NCI-H2081 (cell line): ENCODE results near the gene DMGDH.

Source experiments
- DNase-seq, 2 experiments: peaks; one replicate each; lab custom pipeline; 2025; lab: John Stamatoyannopoulos, UW

The DMGDH gene

GRCh38 chr5:78974601-78975000 is 94.9 kb downstream of the DMGDH start:
- DNase-seq, result no peak

DNA sequence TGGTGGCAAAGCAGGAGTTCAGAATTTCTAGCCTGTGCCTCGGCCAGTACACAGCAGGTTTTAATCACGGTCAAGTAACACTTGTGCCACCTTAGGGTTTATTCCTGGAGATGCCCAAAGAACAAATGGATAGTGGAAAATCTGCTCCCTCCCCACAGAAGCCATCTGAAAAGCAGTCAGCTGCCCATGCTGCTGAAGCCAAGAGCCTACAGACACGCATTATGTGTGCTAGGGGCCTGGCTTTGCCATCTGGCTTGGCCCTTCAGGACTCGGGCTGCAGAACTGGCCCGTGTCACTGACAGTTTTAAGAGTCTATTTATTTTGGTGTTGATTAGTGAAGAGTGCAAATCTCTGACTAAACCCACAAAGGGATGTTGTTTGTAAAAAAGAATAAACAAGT is 95.5 kb downstream of the DMGDH start:
- DNase-seq, result no peak

DNA sequence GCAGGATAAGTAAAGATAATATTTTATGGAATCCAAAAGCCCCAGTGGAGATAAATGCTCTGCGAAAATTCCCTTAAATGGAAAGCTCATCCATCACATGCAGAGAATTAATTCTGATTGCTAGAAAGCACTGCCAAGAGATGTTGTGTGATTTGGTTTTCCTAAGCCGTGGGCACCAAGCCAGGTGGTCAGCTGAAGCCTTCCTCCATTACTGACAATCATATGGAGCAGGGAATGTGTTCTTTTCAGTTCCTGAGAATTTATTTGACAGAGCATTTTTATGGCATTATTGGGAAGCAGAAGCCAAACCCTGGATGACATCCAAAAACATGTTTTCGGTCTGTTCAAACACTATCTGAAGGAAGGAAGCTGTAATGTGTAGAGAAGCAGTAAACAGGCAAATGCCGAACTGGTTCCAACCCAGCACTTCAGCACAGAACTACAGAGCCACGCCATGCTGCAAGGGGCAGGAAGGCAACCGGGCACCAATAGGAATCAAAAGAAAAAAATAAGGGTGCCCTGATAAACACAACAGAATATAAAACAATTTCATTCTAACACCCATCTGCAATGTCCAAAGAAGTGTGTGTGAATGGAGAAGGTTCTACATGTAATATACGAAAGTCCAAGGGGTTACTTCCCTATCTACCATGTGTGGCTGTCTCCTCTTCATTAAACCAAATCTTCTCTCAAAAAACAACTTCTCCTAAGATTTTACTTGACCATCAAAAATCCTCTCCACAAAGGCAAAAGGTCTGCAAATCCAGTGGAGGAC is 96.6 kb downstream of the DMGDH start:
- DNase-seq, result peak; percentile 31 to 65

DNA sequence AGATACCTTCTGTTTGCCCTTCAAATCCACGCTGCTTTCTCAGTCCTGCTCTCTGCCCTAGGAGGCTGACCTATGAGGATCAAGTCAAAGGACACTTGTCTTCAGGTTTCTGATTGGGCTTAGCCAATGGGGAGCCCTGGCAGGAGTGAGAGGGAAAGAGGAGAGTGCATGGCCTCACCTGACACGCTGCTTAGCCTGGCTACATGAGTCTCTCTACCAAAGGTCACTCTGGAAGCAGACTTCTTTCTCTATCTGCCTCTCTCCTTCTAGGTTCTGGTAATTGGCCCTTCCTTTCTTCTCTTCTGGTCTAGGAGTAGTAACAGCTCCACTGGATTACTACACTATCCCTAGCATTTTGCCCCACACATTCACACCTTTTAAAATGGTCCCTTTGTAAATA is 97.5 kb downstream of the DMGDH start:
- no peak for DNase-seq

DNA sequence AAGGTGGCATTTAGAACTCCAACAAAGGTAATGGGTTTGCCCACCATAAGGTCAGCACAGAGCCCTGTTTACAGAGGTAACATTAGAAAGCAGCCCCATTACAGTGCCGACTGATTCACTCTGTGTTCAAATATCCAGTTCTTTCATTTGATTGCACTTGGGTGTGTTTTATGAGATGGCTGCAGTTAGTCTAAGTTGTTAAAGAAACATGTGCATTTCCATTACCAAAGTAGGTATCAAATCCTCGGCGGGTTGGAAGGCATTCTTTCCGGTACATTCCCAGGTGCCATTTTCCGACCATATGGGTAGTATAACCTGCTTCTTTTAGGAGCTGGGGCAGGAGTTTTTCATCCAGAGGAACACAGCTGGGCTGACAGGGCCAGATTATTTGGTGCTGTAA is 100.7 kb downstream of the DMGDH start:
- DNase-seq, result no peak

GRCh38 chr5:78964889-78965288 is 104.6 kb downstream of the DMGDH start:
- peak; percentile 23 to 57 for DNase-seq

GRCh38 chr5:78961743-78962142 is 107.7 kb downstream of the DMGDH start:
- DNase-seq, result no peak

DNA sequence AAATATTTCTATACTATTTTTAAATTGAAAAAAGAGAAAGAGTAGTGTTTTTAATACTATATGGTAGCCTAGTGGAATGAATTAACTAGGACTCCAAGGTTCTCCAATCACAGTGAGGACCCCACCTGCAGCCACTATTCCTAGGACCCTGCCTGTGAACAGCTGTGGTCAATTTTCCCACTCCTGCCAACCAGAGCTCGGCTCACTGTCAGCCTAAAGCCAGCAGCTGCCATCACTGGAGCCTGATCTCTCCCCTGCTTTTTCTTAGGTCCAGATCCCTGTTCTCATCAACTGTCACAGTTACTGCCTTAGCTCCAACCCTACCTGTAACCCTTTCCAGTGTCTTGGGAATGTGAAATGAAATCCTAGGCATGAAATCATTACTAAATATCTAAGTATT is 109.7 kb downstream of the DMGDH start:
- no peak for DNase-seq

DNA sequence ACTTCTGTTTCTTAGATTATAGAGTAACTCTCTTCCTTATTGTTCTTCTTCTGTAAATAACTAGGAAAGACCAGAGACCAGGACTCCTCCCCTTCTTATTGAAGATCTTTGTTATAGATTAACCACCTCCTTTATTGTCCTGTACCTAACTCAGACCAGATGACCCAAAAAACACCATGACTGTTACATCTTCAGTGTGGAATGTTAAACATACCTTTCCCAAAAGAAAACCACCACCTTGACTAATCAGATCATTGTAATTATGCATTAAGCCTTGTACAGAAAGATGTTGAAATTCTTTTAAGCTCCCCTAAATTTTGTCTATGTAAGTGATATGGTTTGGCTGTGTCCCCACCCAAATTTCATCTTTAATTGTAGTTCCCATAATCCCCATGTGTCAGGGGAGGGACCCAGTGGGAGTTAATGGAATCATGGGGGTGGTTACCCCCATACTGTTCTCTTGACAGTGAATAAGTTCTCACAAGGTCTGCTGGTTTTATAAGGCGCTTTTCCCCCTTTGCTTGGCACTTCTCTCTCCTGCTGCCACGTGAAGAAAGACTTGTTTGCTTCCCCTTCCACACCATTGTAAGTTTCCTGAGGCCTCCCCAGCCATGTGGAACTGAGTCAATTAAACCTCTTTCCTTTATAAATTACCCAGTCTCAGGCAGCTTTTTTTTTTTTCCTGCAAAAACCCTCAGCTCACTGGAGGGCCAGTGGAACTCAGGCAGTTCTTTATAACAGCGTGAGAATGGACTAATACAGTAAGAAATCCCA is 110.6 kb downstream of the DMGDH start:
- no peak for DNase-seq

DNA sequence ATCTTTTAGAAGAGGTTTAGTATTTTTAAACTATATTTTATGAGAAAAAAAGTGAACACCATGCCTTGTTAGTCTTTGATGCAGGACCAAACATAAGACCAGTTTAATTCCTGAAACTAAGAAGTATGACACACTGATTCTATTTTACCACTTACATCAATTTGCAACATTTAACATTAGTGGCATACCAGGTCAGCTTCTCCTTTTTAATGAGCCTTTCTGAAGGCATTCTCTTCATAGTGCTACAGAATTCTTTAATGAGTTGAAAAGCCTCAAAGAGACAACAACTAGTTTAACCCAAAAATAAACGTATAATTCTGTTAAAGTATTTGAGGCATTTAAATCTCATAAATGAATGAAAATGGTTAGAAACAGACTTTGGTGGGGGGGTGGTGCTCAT is 112.6 kb downstream of the DMGDH start:
- no peak for DNase-seq

GRCh38 chr5:78953092-78953800 is 116.2 kb downstream of the DMGDH start:
- DNase-seq, result no peak
